ENCODE results near the gene PIAS4. TPM values are rescaled to one million over a fixed set of nuclear protein-coding genes. Genes with fewer than 3 reads are reported as not detected.

The PIAS4 gene
- total and polyA plus RNA-seq, 10 of the 15 experiments (the other 5 are each of a cell fraction or from before 2014, with no cell fraction given), result 0.13 to 25.1 (median 11.3) TPM

GRCh38 chr19:3970808-3971598 is 36.5 kb upstream of the PIAS4 start, which contains the start of gene DAPK3 (continued):
- peak; percentile 41; the same call in 1 of the 2 replicates for TF ChIP-seq TAF1 (IDR thresholded peaks at IDR 0.05; ENCODE audit: borderline replicate concordance, low read depth, low read length)
- peak; percentile 78; the same call in 1 of the 2 replicates for TF ChIP-seq CREM (IDR thresholded peaks at IDR 0.05; ENCODE audit: low read depth)
- TF ChIP-seq, protein P1, sequence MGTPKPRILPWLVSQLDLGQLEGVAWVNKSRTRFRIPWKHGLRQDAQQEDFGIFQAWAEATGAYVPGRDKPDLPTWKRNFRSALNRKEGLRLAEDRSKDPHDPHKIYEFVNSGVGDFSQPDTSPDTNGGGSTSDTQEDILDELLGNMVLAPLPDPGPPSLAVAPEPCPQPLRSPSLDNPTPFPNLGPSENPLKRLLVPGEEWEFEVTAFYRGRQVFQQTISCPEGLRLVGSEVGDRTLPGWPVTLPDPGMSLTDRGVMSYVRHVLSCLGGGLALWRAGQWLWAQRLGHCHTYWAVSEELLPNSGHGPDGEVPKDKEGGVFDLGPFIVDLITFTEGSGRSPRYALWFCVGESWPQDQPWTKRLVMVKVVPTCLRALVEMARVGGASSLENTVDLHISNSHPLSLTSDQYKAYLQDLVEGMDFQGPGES (IDR thresholded peaks at IDR 0.05), result peak; percentile 92
- TF ChIP-seq, protein P2, sequence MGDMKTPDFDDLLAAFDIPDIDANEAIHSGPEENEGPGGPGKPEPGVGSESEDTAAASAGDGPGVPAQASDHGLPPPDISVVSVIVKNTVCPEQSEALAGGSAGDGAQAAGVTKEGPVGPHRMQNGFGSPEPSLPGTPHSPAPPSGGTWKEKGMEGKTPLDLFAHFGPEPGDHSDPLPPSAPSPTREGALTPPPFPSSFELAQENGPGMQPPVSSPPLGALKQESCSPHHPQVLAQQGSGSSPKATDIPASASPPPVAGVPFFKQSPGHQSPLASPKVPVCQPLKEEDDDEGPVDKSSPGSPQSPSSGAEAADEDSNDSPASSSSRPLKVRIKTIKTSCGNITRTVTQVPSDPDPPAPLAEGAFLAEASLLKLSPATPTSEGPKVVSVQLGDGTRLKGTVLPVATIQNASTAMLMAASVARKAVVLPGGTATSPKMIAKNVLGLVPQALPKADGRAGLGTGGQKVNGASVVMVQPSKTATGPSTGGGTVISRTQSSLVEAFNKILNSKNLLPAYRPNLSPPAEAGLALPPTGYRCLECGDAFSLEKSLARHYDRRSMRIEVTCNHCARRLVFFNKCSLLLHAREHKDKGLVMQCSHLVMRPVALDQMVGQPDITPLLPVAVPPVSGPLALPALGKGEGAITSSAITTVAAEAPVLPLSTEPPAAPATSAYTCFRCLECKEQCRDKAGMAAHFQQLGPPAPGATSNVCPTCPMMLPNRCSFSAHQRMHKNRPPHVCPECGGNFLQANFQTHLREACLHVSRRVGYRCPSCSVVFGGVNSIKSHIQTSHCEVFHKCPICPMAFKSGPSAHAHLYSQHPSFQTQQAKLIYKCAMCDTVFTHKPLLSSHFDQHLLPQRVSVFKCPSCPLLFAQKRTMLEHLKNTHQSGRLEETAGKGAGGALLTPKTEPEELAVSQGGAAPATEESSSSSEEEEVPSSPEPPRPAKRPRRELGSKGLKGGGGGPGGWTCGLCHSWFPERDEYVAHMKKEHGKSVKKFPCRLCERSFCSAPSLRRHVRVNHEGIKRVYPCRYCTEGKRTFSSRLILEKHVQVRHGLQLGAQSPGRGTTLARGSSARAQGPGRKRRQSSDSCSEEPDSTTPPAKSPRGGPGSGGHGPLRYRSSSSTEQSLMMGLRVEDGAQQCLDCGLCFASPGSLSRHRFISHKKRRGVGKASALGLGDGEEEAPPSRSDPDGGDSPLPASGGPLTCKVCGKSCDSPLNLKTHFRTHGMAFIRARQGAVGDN (IDR thresholded peaks at IDR 0.05), result 0 out of 2 replicates have a peak, but pooled peaks have one; percentile 15
- TF ChIP-seq RAD51 (IDR thresholded peaks at IDR 0.05), result no peak
- TF ChIP-seq SRF (IDR thresholded peaks at IDR 0.05; ENCODE audit: low read depth in 2 of 2, low read length in 2 of 2), result peak; percentile 79 to 82
- TF ChIP-seq WRNIP1 (IDR thresholded peaks at IDR 0.05; ENCODE audit: borderline replicate concordance, low read depth, low read length), result no peak
- no peak for TF ChIP-seq RELA (IDR thresholded peaks at IDR 0.05; ENCODE audit: borderline replicate concordance, partially characterized antibody)
- TF ChIP-seq SMAD5 (IDR thresholded peaks at IDR 0.05; ENCODE audit: low read depth), result peak; percentile 63; the same call in 1 of the 2 replicates
- TF ChIP-seq POU2F2 (IDR thresholded peaks at IDR 0.05; ENCODE audit: borderline replicate concordance, low read depth, low read length), result peak; percentile 27; the same call in 1 of the 3 replicates
- TF ChIP-seq CHD2 (IDR thresholded peaks at IDR 0.05; ENCODE audit: borderline replicate concordance, low read depth, low read length), result peak; percentile 97
- TF ChIP-seq ETV6 (conservative IDR thresholded peaks at IDR 0.05 in 1 of 2, IDR thresholded peaks at IDR 0.05 in 1 of 2; ENCODE audit: borderline replicate concordance in 1 of 2, low read depth in 1 of 2), result no peak
- TF ChIP-seq, protein P3, sequence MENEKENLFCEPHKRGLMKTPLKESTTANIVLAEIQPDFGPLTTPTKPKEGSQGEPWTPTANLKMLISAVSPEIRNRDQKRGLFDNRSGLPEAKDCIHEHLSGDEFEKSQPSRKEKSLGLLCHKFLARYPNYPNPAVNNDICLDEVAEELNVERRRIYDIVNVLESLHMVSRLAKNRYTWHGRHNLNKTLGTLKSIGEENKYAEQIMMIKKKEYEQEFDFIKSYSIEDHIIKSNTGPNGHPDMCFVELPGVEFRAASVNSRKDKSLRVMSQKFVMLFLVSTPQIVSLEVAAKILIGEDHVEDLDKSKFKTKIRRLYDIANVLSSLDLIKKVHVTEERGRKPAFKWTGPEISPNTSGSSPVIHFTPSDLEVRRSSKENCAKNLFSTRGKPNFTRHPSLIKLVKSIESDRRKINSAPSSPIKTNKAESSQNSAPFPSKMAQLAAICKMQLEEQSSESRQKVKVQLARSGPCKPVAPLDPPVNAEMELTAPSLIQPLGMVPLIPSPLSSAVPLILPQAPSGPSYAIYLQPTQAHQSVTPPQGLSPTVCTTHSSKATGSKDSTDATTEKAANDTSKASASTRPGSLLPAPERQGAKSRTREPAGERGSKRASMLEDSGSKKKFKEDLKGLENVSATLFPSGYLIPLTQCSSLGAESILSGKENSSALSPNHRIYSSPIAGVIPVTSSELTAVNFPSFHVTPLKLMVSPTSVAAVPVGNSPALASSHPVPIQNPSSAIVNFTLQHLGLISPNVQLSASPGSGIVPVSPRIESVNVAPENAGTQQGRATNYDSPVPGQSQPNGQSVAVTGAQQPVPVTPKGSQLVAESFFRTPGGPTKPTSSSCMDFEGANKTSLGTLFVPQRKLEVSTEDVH (IDR thresholded peaks at IDR 0.05; ENCODE audit: low read depth, partially characterized antibody), result no peak
- TF ChIP-seq, protein P4, sequence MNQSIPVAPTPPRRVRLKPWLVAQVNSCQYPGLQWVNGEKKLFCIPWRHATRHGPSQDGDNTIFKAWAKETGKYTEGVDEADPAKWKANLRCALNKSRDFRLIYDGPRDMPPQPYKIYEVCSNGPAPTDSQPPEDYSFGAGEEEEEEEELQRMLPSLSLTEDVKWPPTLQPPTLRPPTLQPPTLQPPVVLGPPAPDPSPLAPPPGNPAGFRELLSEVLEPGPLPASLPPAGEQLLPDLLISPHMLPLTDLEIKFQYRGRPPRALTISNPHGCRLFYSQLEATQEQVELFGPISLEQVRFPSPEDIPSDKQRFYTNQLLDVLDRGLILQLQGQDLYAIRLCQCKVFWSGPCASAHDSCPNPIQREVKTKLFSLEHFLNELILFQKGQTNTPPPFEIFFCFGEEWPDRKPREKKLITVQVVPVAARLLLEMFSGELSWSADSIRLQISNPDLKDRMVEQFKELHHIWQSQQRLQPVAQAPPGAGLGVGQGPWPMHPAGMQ (IDR thresholded peaks at IDR 0.05; ENCODE audit: borderline replicate concordance), result no peak
- TF ChIP-seq MTA3 (IDR thresholded peaks at IDR 0.05; ENCODE audit: borderline replicate concordance, low read length), result no peak
- TF ChIP-seq RCOR1 (conservative IDR thresholded peaks at IDR 0.05; ENCODE audit: low read depth, low read length), result 0 out of 2 replicates have a peak, but pooled peaks have one; percentile 40
- TF ChIP-seq TCF12 (IDR thresholded peaks at IDR 0.05; ENCODE audit: low read depth, low read length), result peak; percentile 47; the same call in 1 of the 2 replicates
- TF ChIP-seq FOS (IDR thresholded peaks at IDR 0.05; ENCODE audit: borderline replicate concordance, extremely low read depth, insufficient read length), result peak; percentile 78
